SU-DHL-6 (cell line): ENCODE data around the gene AREG.

Experiments used
- CTCF ChIP-seq: fragments of 200-600 bp; sonication (generic); IDR thresholded peaks from one replicate; pipeline ENCODE4 v1.5.1; 2017; ENCODE audit warnings: antibody characterized with exemption, mild to moderate bottlenecking, low read length, moderate library complexity; ENCODE audit not compliant: insufficient read depth, poor library complexity, severe bottlenecking
- EZH2phosphoT487 ChIP-seq: fragments of 200-600 bp; sonication (generic), shearing (Covaris generic); conservative IDR thresholded peaks from 2 replicates; pipeline ENCODE4 v1.6.1; 2018; ENCODE audit warnings: mild to moderate bottlenecking, antibody characterized with exemption, low read length, moderate library complexity, mixed read lengths

GRCh38 chr4:74428276-74428675 is 16.7 kb upstream of the AREG start:
- TF ChIP-seq CTCF = no peak
- TF ChIP-seq EZH2phosphoT487 = no peak
